Ectodermal cell (in vitro differentiated cells): ENCODE results near the gene DSCAM.

Experiments
- H3K27ac ChIP-seq: 2 replicates; pipeline ENCODE4 v1.7.0; 2013; ENCODE audit warnings: mild to moderate bottlenecking, low read depth, low read length; ENCODE audit not compliant: insufficient read depth, poor library complexity, severe bottlenecking
- H3K27me3 ChIP-seq: 2 replicates; pipeline ENCODE4 v1.7.0; 2013; ENCODE audit warnings: mild to moderate bottlenecking, low read length; ENCODE audit not compliant: insufficient read depth, control insufficient read depth, poor library complexity, severe bottlenecking
- H3K36me3 ChIP-seq: one replicate; pipeline ENCODE4 v1.7.0; 2013; ENCODE audit warnings: low read length; ENCODE audit not compliant: control insufficient read depth, insufficient read depth
- H3K4me1 ChIP-seq: one replicate; pipeline ENCODE4 v1.7.0; 2013; ENCODE audit warnings: low read length; ENCODE audit not compliant: control insufficient read depth, insufficient read depth
- H3K4me3 ChIP-seq: 2 replicates; pipeline ENCODE4 v1.7.0; 2013; ENCODE audit warnings: low read depth, low read length, control low read depth; ENCODE audit not compliant: insufficient read depth
- H3K9me3 ChIP-seq: 2 replicates; pipeline ENCODE4 v1.7.0; 2013; ENCODE audit warnings: mild to moderate bottlenecking, low read length, moderate library complexity; ENCODE audit not compliant: control insufficient read depth
- WGBS, 2 experiments: methylation state at CpG; one replicate each; pipeline ENCODE4 v1.1.7; 2013; ENCODE audit warnings: missing lambda C conversion rate in 2 of 2; 5-methylcytosine and 5-hydroxymethylcytosine counted together

DSCAM gene

DNA sequence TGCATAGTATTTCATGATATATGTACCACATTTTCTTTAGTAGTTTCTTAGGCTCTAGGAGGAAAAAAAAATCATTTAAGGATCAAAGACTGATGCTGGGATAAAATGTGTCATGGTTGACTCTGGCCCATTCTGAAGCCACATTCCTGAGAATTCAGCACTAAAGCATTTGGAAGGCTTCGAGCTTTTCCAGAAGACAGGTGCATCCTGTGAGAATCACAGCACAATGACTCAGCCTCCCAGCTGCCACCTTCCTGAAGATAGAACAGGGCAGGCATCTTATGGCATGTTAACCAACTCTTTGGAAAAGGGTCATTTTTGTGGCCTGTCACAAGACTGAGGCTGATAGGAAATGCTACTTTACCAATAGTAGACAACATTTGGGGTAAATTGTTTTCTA, 619.9 kb downstream of the DSCAM start:
- H3K27me3 ChIP-seq, result no peaks in the 10 kb centered on the region
- H3K4me1 ChIP-seq, result no peaks in the 10 kb centered on the region
- H3K9me3 ChIP-seq, result no peaks in the 10 kb centered on the region
- H3K4me3 ChIP-seq, result no peak overlapping the region
- WGBS, 2 experiments, result 92 to 98% methylated on average over 1 of the region's 1 CpG
- no peak overlapping the region for H3K27ac ChIP-seq
- no peaks in the 10 kb centered on the region for H3K36me3 ChIP-seq

DNA sequence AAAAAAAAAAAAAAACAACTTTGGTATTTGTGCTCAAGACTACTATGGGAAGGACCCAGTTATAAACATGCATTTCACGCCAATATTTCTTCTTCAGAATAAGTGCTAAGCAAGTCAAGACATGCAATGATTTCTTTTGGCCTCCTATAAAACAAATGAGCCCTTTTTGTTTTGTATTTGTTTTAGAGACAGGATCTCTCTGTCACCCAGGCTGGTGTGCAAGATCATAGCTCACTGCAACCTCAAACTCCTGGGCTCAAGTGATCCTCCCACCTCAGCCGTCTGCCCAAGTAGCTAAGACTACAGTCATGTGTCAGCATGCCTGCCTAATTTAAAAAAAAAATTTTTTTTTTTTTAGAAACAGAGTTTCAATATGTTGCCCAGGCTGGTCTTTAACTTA, 631.0 kb downstream of the DSCAM start:
- no peaks in the 10 kb centered on the region for H3K9me3 ChIP-seq
- no peaks in the 10 kb centered on the region for H3K4me1 ChIP-seq
- no peak overlapping the region for H3K27ac ChIP-seq
- 85 to 92% methylated on average over 2 of the region's 2 CpGs for WGBS, 2 experiments
- H3K4me3 ChIP-seq, result no peak overlapping the region
- no peaks in the 10 kb centered on the region for H3K27me3 ChIP-seq
- no peaks in the 10 kb centered on the region for H3K36me3 ChIP-seq

DNA sequence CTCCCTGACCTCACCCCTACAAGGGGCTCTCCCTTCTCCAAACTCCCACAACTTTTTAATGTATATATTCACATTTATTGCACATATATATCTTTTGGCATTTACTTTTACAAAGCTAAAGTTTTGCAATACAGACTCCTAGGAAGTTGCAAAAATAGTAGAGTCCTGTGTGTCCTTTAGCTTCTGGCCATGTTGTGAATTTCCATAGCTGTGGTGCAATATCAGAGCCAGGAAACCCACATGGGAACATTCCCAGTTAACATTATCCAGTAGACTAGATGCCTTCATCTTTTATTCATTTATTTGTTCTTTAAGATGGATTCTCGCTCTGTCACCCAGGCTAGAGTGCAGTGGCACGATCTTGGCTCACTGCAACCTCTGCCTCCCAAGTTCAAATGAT, 636.7 kb downstream of the DSCAM start:
- no peaks in the 10 kb centered on the region for H3K9me3 ChIP-seq
- H3K4me3 ChIP-seq, result no peak overlapping the region

DNA sequence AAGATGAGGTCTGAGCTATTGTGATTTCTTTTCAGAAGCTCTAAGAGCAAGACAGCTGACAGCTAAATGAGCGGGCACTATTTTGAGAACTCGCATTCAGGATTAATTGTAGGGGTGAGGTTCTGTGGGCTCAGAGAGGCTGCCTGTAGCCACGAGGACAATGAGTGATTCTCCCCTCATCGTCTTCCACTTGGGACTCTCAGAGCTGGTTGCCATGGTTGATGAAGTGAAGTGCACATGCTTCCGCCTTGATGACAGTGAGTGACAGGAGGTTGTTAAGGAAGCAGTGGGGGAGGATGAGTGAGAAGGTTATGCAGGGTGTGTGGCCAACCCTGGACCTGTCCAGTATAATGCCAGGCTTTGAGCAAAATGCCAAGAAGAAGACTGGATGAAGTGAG, 638.0 kb downstream of the DSCAM start:
- WGBS, 2 experiments, result 78 to 87% methylated on average over 5 of the region's 5 CpGs
- Histone ChIP-seq H3K4me1 (no peaks in the 10 kb centered on the region), H3K27ac (no peak overlapping the region), H3K4me3 (no peak overlapping the region), H3K36me3 (no peaks in the 10 kb centered on the region), H3K27me3 (no peaks in the 10 kb centered on the region), H3K9me3 (no peaks in the 10 kb centered on the region)

More for the DNA sequence above, 636.7 kb downstream of the DSCAM start:
- H3K27ac ChIP-seq, result no peak overlapping the region
- 97 to 100% methylated on average over 2 of the region's 2 CpGs for WGBS, 2 experiments
- no peaks in the 10 kb centered on the region for H3K4me1 ChIP-seq
- no peaks in the 10 kb centered on the region for H3K27me3 ChIP-seq
- no peaks in the 10 kb centered on the region for H3K36me3 ChIP-seq

DNA sequence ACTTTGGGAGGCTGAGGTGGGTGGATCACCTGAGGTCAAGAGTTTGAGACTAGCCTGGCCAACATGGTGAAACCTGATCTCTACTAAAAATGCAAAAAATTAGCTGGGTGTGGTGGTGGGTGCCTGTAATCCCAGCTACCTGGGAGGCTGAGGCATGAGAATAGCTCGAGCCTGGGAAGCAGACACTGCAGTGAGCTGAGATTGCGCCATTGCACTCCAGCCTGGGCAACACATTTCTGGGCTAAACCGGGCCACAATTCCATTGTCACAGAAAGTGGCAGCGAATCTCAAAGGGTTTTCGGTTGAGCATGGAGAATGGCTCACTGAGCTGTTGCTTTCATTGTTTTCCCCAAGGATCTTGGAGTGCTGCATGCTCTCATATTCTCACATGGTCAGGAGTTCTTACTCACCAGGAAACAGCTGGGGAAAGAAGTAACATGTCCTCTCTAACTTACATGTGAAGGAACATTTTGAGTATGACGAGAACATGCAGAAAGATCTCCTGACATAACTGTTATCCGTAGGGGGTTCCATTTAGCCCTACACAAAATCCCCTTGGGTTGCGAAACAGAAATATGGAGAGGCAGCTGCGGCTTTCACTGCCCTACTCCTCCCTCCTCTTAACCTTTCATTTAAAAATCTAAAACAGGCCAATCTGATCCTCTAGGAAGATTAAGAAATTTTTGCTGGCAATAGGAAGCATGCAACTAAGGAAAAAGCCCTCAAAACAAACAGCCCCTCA, 638.6 kb downstream of the DSCAM start:
- H3K4me1 ChIP-seq, result no peaks in the 10 kb centered on the region
- no peak overlapping the region for H3K27ac ChIP-seq
- H3K36me3 ChIP-seq, result no peaks in the 10 kb centered on the region
- WGBS, 2 experiments, result 93 to 95% methylated on average over 9 of the region's 9 CpGs
- no peak overlapping the region for H3K4me3 ChIP-seq
- H3K9me3 ChIP-seq, result no peaks in the 10 kb centered on the region
- no peaks in the 10 kb centered on the region for H3K27me3 ChIP-seq

DNA sequence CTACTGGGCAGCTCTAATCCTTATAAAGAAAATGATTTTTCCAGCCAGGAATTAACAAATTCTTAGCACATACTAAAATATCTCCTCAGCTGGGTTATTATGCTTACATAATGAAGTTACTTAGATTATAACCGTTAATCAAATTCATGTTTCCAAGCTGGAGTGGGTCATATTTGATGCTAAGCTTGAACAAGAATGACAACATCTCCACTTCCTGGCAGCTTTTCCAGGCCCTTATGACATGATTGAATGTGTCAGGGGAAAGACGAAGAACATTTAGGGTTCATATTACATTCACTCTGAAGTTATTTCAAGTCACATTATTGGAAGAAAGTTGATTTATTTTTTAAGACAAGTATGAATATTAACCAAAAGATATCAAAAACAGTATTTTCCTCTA, 646.0 kb downstream of the DSCAM start:
- Histone ChIP-seq H3K27ac (no peak overlapping the region), H3K4me3 (no peak overlapping the region)
- WGBS, 2 experiments, result 100% methylated on average over 1 of the region's 2 CpGs

DNA sequence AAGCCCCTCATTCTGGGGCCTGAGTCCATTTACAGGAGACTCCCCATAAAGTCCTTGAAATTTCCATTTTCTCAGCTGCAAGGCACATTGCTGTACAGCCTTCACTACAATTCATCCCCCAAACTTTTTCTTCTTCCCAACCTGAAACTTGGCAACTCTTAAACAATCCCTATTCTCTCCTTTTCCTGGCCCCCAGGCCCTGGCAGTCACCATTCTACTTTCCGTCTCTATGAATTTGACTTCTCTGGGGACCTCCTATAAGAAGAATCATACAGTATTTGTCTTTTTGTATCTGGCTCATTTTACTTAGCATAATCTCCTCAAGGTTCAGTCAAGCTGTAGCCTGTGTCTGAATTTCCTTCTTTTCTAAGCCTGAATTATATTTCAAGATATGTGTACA, 646.8 kb downstream of the DSCAM start:
- Histone ChIP-seq H3K4me3 (no peak overlapping the region), H3K27me3 (no peaks in the 10 kb centered on the region), H3K4me1 (no peaks in the 10 kb centered on the region), H3K9me3 (no peaks in the 10 kb centered on the region), H3K27ac (no peak overlapping the region), H3K36me3 (no peaks in the 10 kb centered on the region)
- 75 to 80% methylated on average over 1 of the region's 1 CpG for WGBS, 2 experiments

More for the DNA sequence above, 646.0 kb downstream of the DSCAM start:
- no peaks in the 10 kb centered on the region for H3K9me3 ChIP-seq
- no peaks in the 10 kb centered on the region for H3K27me3 ChIP-seq
- no peaks in the 10 kb centered on the region for H3K4me1 ChIP-seq
- no peaks in the 10 kb centered on the region for H3K36me3 ChIP-seq

DNA sequence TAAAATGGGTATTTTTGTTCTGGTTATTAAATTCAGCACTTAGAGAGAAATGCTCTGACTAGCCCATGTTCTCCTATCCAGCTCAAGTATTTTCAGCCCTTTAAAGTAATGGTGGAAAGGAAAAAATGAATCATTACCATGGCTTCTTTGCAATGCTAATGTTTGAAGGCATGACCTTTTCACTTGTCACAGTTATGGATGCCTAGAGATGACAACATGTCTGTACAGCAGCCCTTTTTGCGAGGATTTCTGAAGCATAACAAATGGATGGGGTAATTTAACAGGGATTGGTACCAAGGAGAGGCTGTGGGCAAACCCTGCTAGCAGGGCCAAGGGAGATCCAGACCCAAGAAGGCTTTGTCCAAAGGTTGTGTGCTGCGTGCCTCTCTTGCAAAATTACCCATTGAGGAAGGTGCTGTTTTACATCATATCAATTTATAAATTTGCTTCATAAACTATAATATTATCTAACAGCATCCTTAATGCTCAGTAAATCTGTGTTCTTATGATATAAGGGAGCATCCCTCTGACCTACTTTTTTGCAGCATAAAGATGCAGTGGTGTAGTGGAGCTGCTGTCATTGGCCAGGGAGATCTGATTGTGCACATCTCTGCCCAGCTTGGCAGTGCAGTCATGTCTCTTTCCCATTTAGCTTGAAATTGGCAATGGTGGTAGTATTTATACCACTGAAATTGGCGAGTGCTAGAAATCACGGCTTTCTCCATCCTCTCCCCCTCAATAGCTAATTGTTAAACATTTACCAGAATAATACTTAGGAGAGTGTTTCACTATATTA, 652.6 kb downstream of the DSCAM start:
- Histone ChIP-seq H3K27ac (no peak overlapping the region), H3K4me3 (no peak overlapping the region), H3K27me3 (no peaks in the 10 kb centered on the region), H3K36me3 (no peaks in the 10 kb centered on the region), H3K9me3 (peaks cover 2% of the 10 kb centered on the region), H3K4me1 (no peaks in the 10 kb centered on the region)
- WGBS, 2 experiments, result 95 to 96% methylated on average over 1 to 2 of the region's 4 CpGs

DNA sequence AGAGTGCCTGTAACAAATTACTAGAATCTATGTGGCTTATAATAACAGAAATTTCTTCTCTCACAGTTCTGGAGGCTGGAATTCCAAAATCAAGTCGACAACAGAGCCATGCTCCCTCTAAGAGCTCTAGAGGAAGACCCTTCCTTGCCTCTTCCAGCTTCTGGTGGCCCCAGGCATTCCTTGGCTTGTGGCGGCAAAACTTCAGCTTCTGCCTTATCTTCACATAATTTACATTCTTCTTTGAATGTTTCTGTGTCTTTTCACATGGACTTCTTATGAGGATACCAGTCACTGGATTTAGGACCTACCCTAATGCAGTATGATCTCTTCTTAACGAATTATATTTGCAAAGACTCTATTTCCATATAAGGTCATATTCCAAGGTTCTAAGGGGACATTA, 655.3 kb downstream of the DSCAM start:
- Histone ChIP-seq H3K4me1 (no peaks in the 10 kb centered on the region), H3K36me3 (no peaks in the 10 kb centered on the region), H3K4me3 (no peak overlapping the region), H3K27me3 (no peaks in the 10 kb centered on the region), H3K27ac (no peak overlapping the region), H3K9me3 (peaks cover 2% of the 10 kb centered on the region)
- WGBS, 2 experiments, result 90 to 93% methylated on average over 2 to 3 of the region's 3 CpGs

DNA sequence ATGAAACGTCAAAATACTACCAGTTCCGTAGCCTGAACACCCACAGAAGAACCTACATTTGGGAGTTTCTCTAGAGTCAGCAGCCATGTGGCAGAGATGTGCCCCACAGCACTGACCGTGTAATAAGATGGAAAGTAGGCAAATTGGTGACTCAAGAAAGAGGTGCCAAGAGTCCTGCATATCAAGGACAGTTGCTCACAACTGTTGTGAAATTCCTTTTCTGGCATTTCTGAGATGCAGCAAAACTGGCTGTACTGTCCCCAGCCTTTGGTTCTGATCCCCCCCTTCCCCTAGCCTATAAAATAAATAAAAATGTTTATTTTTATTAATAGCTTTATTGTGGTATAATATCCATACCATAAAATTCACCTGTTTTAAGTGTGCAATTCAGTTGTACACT, 655.8 kb downstream of the DSCAM start:
- WGBS, 2 experiments, result 65 to 67% methylated on average over 3 of the region's 3 CpGs
- H3K27me3 ChIP-seq, result no peaks in the 10 kb centered on the region
- peaks cover 2% of the 10 kb centered on the region for H3K9me3 ChIP-seq
- no peaks in the 10 kb centered on the region for H3K36me3 ChIP-seq
- no peaks in the 10 kb centered on the region for H3K4me1 ChIP-seq
- H3K27ac ChIP-seq, result no peak overlapping the region
- H3K4me3 ChIP-seq, result no peak overlapping the region
